DOHH2 (cell line): ENCODE results near the gene FMR1.

Experiments used
- CTCF ChIP-seq: fragments of 200-600 bp; sonication (generic); IDR thresholded peaks from one replicate; pipeline ENCODE4 v1.5.1; 2014; ENCODE audit warnings: antibody characterized with exemption, mild to moderate bottlenecking, low read depth, low read length; ENCODE audit not compliant: poor library complexity, severe bottlenecking
- EZH2phosphoT487 ChIP-seq: fragments of 200-600 bp; sonication (generic); IDR thresholded peaks from 2 replicates; pipeline ENCODE4 v1.6.1; 2017; ENCODE audit warnings: borderline replicate concordance, mild to moderate bottlenecking, antibody characterized with exemption, low read length, moderate library complexity, mixed read lengths

- no peak for TF ChIP-seq EZH2phosphoT487
- TF ChIP-seq CTCF: no peak
These were observed 11.9 kb downstream of the FMR1 start for GRCh38 chrX:147923605-147924004.
